Activated T-helper 1 cell treated with anti-CD3 and anti-CD28 coated beads, Interleukin-12 subunit alpha, Interleukin-12 subunit beta, Interleukin-2, Interleukin-4 antibody, amounts not matched to agents 30 ng/mL and 10 ng/mL and 1 ng/mL, durations not matched to agents 14 hours and 24 hours and 36 hours (primary cell): ENCODE measurements around the gene CNTF. TPM values are rescaled to one million over a fixed set of nuclear protein-coding genes. Genes with fewer than 3 reads are reported as not detected.

Source experiments
- DNase-seq: peaks from one replicate; pipeline ENCODE4 v3.0.0; 2021; ENCODE audit warnings: low spot score
- H3K27ac Mint-ChIP-seq: one replicate; pipeline ENCODE4 v1.8.0; 2021; ENCODE audit warnings: mild to moderate bottlenecking, mixed read lengths
- H3K27me3 Mint-ChIP-seq: one replicate; pipeline ENCODE4 v1.8.0; 2022; ENCODE audit warnings: mild to moderate bottlenecking, moderate library complexity, mixed read lengths; ENCODE audit not compliant: insufficient read depth
- H3K36me3 Mint-ChIP-seq: one replicate; pipeline ENCODE4 v1.8.0; 2021; ENCODE audit warnings: low read depth, mixed read lengths
- H3K4me1 Mint-ChIP-seq: one replicate; pipeline ENCODE4 v1.8.0; 2021; ENCODE audit warnings: low read depth, mixed read lengths
- H3K4me3 Mint-ChIP-seq: one replicate; pipeline ENCODE4 v1.8.0; 2021; ENCODE audit warnings: mild to moderate bottlenecking, moderate library complexity, mixed read lengths
- H3K9me3 Mint-ChIP-seq: one replicate; pipeline ENCODE4 v1.8.0; 2021; ENCODE audit warnings: mixed read lengths
- intact Hi-C: fragments of 100-400 bp; cut with micrococcal nuclease; formaldehyde crosslinking; loops from one replicate; pipeline ENCODE4 v1.15.1; 2024
- total RNA-seq: library from RNA; stranded (reverse); gene quantifications from 2 replicates; pipeline ENCODE4 v1.2.3, GENCODE V29; 2022

CNTF gene
- total RNA-seq, 1 donor from 2014 or later = 4.3 TPM

- Mint-ChIP-seq H3K27me3 (peaks cover 2% of the 10 kb centered on the region), H3K4me3 (no peak overlapping the region), H3K4me1 (peaks cover 14% of the 10 kb centered on the region), H3K27ac (no peak overlapping the region), H3K36me3 (no peaks in the 10 kb centered on the region), H3K9me3 (no peaks in the 10 kb centered on the region)
- intact Hi-C loops = no loop called here
- no peak for DNase-seq
Measured at GRCh38 chr11:58656348-58656747, 33.9 kb downstream of the CNTF start.

- no peak overlapping the region for H3K27ac Mint-ChIP-seq
- no peak overlapping the region for H3K4me3 Mint-ChIP-seq
- no peaks in the 10 kb centered on the region for H3K36me3 Mint-ChIP-seq
- no peak for DNase-seq
- peaks cover 14% of the 10 kb centered on the region for H3K4me1 Mint-ChIP-seq
- no peaks in the 10 kb centered on the region for H3K9me3 Mint-ChIP-seq
- H3K27me3 Mint-ChIP-seq = peaks cover 2% of the 10 kb centered on the region
- intact Hi-C loops = no loop called here
Measured at GRCh38 chr11:58658623-58659022, 36.2 kb downstream of the CNTF start.

GRCh38 chr11:58659404-58659803, 36.9 kb downstream of the CNTF start:
- H3K4me3 Mint-ChIP-seq = no peak overlapping the region

GRCh38 chr11:58659910-58660570, 37.6 kb downstream of the CNTF start:
- H3K9me3 Mint-ChIP-seq = no peaks in the 10 kb centered on the region

More at GRCh38 chr11:58659404-58659803, 36.9 kb downstream of the CNTF start:
- Mint-ChIP-seq H3K27me3 (peaks cover 2% of the 10 kb centered on the region), H3K9me3 (no peaks in the 10 kb centered on the region), H3K27ac (no peak overlapping the region), H3K36me3 (no peaks in the 10 kb centered on the region), H3K4me1 (peaks cover 9% of the 10 kb centered on the region)
- intact Hi-C loops = no loop called here
- DNase-seq = no peak

GRCh38 chr11:58671983-58672633, 49.6 kb downstream of the CNTF start:
- Mint-ChIP-seq H3K27me3 (no peaks in the 10 kb centered on the region), H3K4me3 (no peak overlapping the region), H3K27ac (no peak overlapping the region), H3K4me1 (no peaks in the 10 kb centered on the region), H3K9me3 (no peaks in the 10 kb centered on the region), H3K36me3 (no peaks in the 10 kb centered on the region)
- intact Hi-C loops = no loop called here
- DNase-seq = no peak

More at GRCh38 chr11:58659910-58660570, 37.6 kb downstream of the CNTF start:
- Mint-ChIP-seq H3K27ac (no peak overlapping the region), H3K27me3 (peaks cover 2% of the 10 kb centered on the region), H3K4me1 (peaks cover 5% of the 10 kb centered on the region), H3K36me3 (no peaks in the 10 kb centered on the region), H3K4me3 (no peak overlapping the region)
- no peak for DNase-seq
- intact Hi-C loops = no loop called here

- H3K27ac Mint-ChIP-seq = no peak overlapping the region
- H3K4me1 Mint-ChIP-seq = no peaks in the 10 kb centered on the region
- DNase-seq = no peak
- H3K36me3 Mint-ChIP-seq = no peaks in the 10 kb centered on the region
- H3K9me3 Mint-ChIP-seq = no peaks in the 10 kb centered on the region
- H3K27me3 Mint-ChIP-seq = peaks cover 2% of the 10 kb centered on the region
- H3K4me3 Mint-ChIP-seq = no peak overlapping the region
- intact Hi-C loops = loop anchor here (1.0 kb wide), 2 partner anchors 20 to 97 kb away; no protein-coding TSS in a partner anchor
Measured at GRCh38 chr11:58674609-58675008, 52.1 kb downstream of the CNTF start.

Other genes starting within 250 kb of the CNTF start
- not detected in 2 replicates for gene OR5B3, start 215.8 kb upstream of the CNTF start, total RNA-seq
- not detected in 2 replicates for gene OR5B2, start 194.5 kb upstream of the CNTF start, total RNA-seq
- gene OR5B12, start 180.4 kb upstream of the CNTF start, total RNA-seq = not detected in 2 replicates
- gene OR5B21, start 114.6 kb upstream of the CNTF start, total RNA-seq = not detected in 2 replicates
- gene LPXN, start 46.8 kb upstream of the CNTF start, total RNA-seq = 70.4 and 73.6 TPM in 2 replicates
- 59.2 and 60.2 TPM in 2 replicates for gene ZFP91, start 43.6 kb upstream of the CNTF start, total RNA-seq
- gene GLYAT, start 109.3 kb downstream of the CNTF start, total RNA-seq = not detected in 2 replicates
- not detected in 2 replicates for gene GLYATL2, start 222.0 kb downstream of the CNTF start, total RNA-seq